GM21390 (cell line): ENCODE results near the gene HOXD9.

Source experiments
- ATAC-seq: cut with Tn5 transposase; IDR thresholded peaks from one replicate; pipeline ENCODE4 v1.9.1; 2021; ENCODE audit not compliant: unreplicated experiment

HOXD9 gene

GRCh38 chr2:176152350-176153181, 30.0 kb downstream of the HOXD9 start:
- ATAC-seq: no peak

- ATAC-seq: no peak
These were observed 32.2 kb downstream of the HOXD9 start for GRCh38 chr2:176154576-176155252.

DNA sequence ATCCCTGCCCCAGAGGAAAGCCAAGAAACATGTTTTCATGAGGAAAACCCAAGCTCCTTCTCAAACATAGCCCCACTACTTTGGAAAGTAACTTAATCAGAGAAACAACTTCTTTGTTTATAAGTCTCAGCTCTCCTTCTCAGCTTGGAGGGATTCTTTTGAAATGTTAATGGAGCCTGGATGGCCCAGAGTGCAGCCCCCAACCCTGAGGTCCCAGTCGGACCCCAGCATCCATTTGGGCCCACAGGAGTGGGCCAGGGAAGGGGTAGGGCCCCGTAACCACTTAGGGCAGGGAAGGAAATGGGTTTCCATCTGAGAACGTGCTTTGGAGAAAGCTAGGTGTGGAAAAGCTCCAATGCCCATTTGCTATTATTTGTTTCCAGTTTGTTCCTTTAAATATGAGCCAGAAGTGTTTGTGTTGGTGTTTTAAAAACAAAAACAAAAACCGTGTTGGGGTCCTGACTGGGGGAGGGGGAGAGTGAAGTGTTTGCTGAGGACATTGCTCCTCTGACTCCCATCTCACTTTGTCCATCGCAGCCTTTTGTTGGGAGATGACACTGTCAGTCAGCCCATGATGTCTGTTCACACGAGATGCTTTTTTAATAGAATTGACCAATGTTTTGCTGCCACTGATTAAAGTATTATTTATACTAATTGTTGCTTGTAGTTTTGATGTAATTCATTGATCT, 33.0 kb downstream of the HOXD9 start:
- no peak for ATAC-seq

DNA sequence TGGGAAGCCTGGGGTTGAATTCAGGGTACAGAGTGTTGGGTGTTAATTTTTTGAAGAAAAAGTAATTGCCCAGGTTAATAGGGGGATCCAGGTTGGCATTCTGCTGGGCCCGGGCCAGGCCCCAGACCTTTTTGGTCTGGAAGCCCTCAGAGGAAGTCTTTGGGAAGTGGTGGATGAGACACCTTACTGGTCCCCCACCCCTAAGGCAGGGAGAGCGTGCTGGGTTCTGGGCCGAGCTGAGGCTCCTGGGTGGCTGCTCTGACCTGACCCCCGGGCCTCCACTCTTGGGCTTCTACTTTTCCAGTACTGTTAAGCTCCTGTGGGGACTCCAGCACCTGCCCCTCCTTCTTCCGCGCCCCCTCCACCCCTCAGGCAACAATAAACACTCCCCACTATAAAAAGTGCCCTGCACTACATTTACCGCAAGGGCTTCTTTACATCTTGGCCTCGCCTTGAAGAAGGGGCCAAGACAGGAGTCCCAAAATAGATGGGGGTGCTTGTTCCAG, 33.8 kb downstream of the HOXD9 start:
- ATAC-seq: no peak

GRCh38 chr2:176156807-176157498, 34.4 kb downstream of the HOXD9 start, which contains the start of gene HOXD3:
HOXD3 (plus strand) TSS chr2:176157307; CDS start chr2:176169115, 11,808 bp downstream.
- ATAC-seq: no peak

DNA sequence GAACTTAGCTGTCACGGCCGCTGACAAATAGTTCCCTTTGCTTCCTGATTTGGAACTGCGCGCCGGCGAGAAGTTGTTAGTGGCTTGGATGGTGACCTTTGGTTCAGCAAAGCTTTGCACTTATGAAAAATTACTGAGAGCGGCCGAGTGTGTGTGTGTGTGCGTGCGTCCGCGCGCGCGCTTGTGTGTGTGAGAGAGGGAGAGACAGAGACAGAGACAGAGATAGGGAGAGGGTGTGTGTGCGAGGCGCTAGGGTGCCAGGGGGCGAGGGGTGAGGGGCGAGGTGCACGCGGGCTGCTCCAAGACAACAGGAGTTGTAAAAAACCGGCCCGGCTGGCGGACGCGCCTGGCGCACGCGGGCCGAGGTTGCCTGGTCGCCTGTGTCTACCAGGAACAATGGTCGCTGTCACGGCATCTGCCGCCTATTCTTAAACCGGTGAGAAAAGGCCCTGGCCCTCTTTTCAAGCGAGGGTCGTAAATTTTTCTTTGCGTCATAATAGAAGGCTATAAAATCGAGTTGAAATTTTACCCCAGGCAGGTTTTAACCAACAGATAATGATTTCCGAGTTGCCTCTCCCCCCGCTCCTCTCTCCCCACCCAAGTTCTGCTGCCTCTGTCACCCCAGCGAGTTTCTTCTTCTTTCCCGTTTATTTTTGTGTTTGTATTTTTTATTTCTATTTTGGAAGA, 35.1 kb downstream of the HOXD9 start:
- no peak for ATAC-seq

DNA sequence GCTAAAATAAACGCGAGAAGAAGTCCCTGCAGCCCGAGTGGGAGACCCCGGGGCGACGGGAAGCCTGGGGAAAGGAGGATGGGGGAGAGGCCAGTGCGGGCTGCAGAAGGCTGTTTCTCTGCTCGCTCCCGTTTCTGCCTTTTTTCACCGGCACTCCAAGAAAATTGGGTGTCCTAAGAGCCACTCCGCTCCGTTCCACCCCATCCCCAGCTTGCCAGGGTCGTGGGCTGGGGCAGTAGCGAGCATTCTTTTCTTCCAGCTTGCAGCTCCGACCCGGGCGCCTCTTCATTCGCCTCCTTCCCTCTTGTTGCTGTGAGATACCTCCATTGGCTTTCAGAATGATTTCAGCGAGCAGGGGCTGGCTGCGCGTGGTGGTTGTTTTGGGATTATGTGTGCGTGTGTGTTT, 35.7 kb downstream of the HOXD9 start:
- no peak for ATAC-seq

DNA sequence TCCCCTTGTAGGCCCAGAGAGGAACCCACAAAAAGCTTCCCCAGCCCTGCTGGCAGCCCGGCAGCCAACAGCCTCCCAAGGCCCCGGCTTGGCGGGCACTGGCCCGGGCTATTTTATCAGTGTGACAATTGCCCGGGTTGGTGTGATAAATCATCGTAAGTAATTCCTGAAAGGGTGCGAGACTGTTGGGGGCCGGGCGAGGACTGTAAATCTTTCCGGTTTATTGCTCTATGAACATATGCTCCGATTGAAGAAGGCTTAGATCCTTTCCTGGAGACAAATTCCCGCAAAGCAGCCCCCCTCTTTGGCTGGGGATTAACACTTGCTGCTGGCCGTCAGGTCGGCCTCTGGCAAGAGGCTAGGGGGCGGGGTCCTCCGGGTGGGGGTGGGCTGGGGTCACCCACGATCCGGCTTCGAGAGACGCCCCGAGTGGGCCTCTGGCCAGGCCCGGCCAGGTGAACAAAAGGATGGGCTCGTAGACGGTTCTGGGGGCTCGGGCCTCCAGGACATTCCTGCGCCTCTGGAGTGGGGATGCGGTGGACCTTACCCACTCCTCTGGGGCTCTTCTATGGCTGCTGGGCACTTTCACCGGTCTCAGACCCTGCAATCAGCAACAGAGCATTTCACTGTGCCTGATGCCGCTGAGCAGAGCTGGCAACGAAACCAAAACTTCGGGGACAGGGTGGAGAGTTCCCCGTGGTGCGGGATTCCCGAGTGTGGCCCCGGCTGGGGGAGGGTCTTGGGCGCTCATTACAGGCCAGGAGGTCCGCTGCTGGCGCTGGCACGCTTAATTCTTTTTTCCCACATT, 36.5 kb downstream of the HOXD9 start:
- no peak for ATAC-seq

DNA sequence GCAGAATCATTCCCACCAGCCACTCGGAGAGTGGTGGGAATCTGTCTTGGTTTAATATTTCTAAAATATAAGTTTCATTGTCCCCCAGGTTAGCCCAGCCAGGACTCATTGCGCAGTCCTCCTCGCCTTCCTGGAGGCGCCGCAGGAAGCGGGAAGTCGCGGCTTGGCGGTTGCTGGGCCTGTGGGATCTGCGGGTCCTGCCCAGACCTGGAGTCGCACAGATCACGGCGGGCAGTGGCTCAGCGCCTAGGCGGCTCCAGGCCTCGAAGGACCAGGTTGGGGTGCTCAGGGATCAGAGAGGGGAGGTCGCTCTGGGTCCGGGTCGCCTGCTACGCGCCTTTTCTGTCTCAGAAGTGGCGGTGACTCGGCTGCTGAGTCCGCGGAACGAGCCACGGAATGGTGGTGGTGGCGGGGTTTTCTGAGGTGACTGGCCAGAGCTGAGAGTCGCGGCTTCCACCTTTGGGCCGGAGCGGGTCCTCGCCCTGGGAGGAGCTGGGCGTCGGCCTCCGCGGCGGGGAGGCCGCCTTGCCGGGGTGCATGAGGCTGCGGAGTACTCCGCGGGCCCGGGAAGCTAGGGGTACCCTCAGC, 37.2 kb downstream of the HOXD9 start:
- no peak for ATAC-seq

GRCh38 chr2:176160251-176160985, 37.9 kb downstream of the HOXD9 start:
- no peak for ATAC-seq

GRCh38 chr2:176160986-176161824, 38.7 kb downstream of the HOXD9 start:
- no peak for ATAC-seq

DNA sequence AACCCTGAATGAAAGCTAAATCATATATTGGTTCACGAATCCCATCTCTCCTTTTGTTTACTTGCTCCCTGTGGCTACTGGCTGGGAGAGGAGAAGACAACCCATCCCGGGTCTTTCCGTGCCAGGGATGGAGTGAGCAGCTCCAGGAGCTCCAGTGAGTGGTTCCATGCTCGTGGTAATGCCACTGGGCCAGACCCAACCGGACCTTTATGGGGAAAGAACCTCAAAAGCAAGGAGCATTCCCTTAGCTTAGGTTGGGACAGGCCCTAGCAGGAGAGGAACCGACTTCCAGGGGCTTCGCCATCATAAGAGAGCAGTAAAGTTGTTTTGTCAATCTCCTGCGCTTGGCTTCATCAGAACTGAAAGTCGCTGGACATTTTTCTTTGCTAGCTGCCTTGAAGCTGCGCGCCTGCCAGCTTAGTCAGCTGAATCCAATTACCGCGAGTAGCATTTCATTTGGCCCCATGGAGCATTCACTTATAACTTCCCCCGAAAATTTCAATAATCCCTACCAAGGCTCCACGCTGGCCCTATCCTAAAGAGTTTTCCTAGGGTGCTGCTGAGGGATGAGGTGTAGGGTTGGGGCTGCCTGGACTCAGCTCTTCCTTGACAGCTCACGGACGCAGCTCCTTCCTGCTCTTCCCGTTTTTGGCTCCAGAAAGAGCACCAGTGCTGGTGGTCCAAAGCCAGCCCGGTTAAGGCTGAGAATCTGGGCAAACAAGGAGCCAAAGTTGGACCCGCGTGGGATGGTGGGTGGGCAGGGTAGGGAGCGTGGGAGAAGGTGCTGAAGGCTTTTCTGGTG, 39.5 kb downstream of the HOXD9 start:
- ATAC-seq: no peak

- no peak for ATAC-seq
These were observed 40.6 kb downstream of the HOXD9 start for GRCh38 chr2:176162911-176163671.

DNA sequence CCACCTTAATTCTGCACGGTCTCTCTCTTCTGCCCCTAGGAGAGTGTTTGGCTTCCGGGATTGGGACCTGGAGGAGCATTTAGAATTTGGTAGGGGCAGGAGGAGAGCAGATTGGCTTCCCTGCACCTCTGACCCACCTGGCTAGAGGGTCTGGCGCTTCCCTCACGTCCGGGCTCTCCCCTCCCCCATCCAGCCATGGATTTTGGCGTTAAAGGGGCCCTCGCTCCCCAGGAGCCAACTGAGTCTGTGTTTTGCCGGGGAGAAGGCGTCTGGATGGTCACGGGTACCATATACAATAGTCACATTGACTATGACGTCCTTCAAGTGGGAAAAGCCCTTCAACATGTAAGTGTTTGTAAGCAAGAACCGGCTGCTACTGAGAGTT, 41.1 kb downstream of the HOXD9 start:
- no peak for ATAC-seq

DNA sequence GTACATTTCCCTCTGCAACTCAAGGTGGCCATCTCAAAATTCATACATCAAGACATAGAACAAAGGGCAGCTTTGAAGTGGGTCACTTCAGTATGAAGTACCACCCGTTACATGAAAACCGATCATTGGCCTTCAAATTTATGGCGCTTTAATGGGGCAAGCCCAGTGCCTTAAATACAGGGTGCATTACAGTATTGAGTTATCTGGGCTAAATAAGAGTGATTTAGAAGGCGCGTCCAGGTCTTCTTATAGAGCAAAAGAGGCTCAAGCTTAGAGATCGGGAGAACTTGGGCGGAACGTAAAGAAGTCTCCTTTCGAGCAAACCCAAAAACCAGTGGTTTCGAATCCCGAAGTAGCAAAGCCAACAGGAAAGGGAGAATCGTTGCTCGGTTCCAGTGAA, 41.7 kb downstream of the HOXD9 start:
- no peak for ATAC-seq
